ENCODE measurements around the gene HHATL. TPM values are rescaled to one million over a fixed set of nuclear protein-coding genes. Genes with fewer than 3 reads are reported as not detected.

HHATL gene
- total RNA-seq, 1 experiment from 2014 or later: not detected

DNA sequence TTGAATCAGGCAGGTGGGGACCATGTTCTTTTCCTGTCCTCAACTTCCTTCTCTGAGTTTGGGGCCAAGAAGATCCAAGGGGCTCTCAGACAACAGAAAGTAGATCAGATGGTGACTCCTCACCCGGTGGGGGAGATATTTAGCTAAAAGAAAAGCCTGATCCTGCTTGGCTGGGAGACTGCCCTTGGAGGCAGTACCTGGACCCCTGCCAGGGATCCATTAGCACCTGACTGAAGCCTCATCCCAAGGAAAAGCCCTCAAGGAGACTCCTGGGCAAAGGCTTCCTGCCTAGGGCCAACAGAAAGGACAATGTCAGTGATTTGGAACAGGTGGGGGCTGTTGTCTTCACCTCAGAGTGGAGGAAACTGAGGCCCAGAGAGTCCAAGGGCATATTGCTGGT is 33.5 kb upstream of the HHATL start:
- H3K36me3 Mint-ChIP-seq (ENCODE audit: insufficient read depth, unreplicated experiment): no peaks in the 10 kb centered on the region
- intact Hi-C loops (cut with micrococcal nuclease; ENCODE audit: unreplicated experiment): no loop called here
- no peak overlapping the region for H3K27ac Mint-ChIP-seq (ENCODE audit: unreplicated experiment)

GRCh38 chr3:42735615-42736014 is 33.0 kb upstream of the HHATL start:
- TF ChIP-seq CTCF (IDR thresholded peaks at IDR 0.05; ENCODE audit: insufficient read depth in 1 of 2, low read depth in 1 of 2, low read length in 1 of 2, severe bottlenecking in 1 of 2, unreplicated experiment in 1 of 2): no peak
- H3K27me3 ChIP-seq (replicated peaks; ENCODE audit: control insufficient read depth, insufficient read depth, low read length): no peaks in the 10 kb centered on the region
- DNase-seq: no peak
- H3K9me3 Mint-ChIP-seq (ENCODE audit: unreplicated experiment): no peaks in the 10 kb centered on the region
- H3K27me3 Mint-ChIP-seq (ENCODE audit: insufficient read depth, unreplicated experiment): no peaks in the 10 kb centered on the region
- H3K36me3 Mint-ChIP-seq (ENCODE audit: insufficient read depth, unreplicated experiment): no peaks in the 10 kb centered on the region
- no peaks in the 10 kb centered on the region for H3K9me3 ChIP-seq
- BruUV-seq (replicated peaks): no TSS peak
- intact Hi-C loops (cut with micrococcal nuclease; ENCODE audit: unreplicated experiment): no loop called here
- ChIA-PET POLR2A (interaction anchor here (0.7 kb wide), 1 partner anchor 70 kb away, joined by 4 read pairs; no protein-coding TSS in a partner anchor), CTCF (interaction anchor here (0.7 kb wide), 1 partner anchor 104 kb away, joined by 3 read pairs; no protein-coding TSS in a partner anchor)
- H3K4me1 ChIP-seq: no peaks in the 10 kb centered on the region
- H3K4me3 ChIP-seq (ENCODE audit: low read depth, low read length): no peak overlapping the region
- no peaks in the 10 kb centered on the region for H3K36me3 ChIP-seq (ENCODE audit: control insufficient read depth, insufficient read depth, low read length)
- no peaks in the 10 kb centered on the region for H3K4me1 Mint-ChIP-seq (ENCODE audit: low read depth, unreplicated experiment)
- H3K27ac Mint-ChIP-seq (ENCODE audit: unreplicated experiment): no peak overlapping the region
- H3K4me3 Mint-ChIP-seq (ENCODE audit: unreplicated experiment): no peak overlapping the region

More for the DNA sequence above, 33.5 kb upstream of the HHATL start:
- no peak for DNase-seq
- Histone ChIP-seq H3K27me3 (replicated peaks; ENCODE audit: control insufficient read depth, insufficient read depth, low read length) (no peaks in the 10 kb centered on the region), H3K4me1 (no peaks in the 10 kb centered on the region), H3K9me3 (no peaks in the 10 kb centered on the region), H3K36me3 (ENCODE audit: control insufficient read depth, insufficient read depth, low read length) (no peaks in the 10 kb centered on the region), H3K4me3 (ENCODE audit: low read depth, low read length) (no peak overlapping the region)
- ChIA-PET POLR2A (no interaction called here), CTCF (no interaction called here)
- no peak overlapping the region for H3K4me3 Mint-ChIP-seq (ENCODE audit: unreplicated experiment)
- no peaks in the 10 kb centered on the region for H3K9me3 Mint-ChIP-seq (ENCODE audit: unreplicated experiment)
- no peak for TF ChIP-seq CTCF (IDR thresholded peaks at IDR 0.05; ENCODE audit: insufficient read depth in 1 of 2, low read depth in 1 of 2, low read length in 1 of 2, severe bottlenecking in 1 of 2, unreplicated experiment in 1 of 2)
- no peaks in the 10 kb centered on the region for H3K27me3 Mint-ChIP-seq (ENCODE audit: insufficient read depth, unreplicated experiment)
- H3K4me1 Mint-ChIP-seq (ENCODE audit: low read depth, unreplicated experiment): no peaks in the 10 kb centered on the region
- BruUV-seq (replicated peaks): no TSS peak

- H3K27ac Mint-ChIP-seq (ENCODE audit: unreplicated experiment): no peak overlapping the region
- Histone ChIP-seq H3K36me3 (ENCODE audit: control insufficient read depth, insufficient read depth, low read length) (no peaks in the 10 kb centered on the region), H3K27me3 (replicated peaks; ENCODE audit: control insufficient read depth, insufficient read depth, low read length) (no peaks in the 10 kb centered on the region), H3K9me3 (no peaks in the 10 kb centered on the region), H3K4me3 (ENCODE audit: low read depth, low read length) (no peak overlapping the region), H3K4me1 (no peaks in the 10 kb centered on the region)
- intact Hi-C loops (cut with micrococcal nuclease; ENCODE audit: unreplicated experiment): no loop called here
- H3K4me3 Mint-ChIP-seq (ENCODE audit: unreplicated experiment): no peak overlapping the region
- H3K36me3 Mint-ChIP-seq (ENCODE audit: insufficient read depth, unreplicated experiment): no peaks in the 10 kb centered on the region
- BruUV-seq (replicated peaks): no TSS peak
- H3K4me1 Mint-ChIP-seq (ENCODE audit: low read depth, unreplicated experiment): no peaks in the 10 kb centered on the region
- ChIA-PET POLR2A (no interaction called here), CTCF (interaction anchor here (0.7 kb wide), 1 partner anchor 105 kb away, joined by 3 read pairs; no protein-coding TSS in a partner anchor)
- no peak for DNase-seq
- H3K27me3 Mint-ChIP-seq (ENCODE audit: insufficient read depth, unreplicated experiment): no peaks in the 10 kb centered on the region
- H3K9me3 Mint-ChIP-seq (ENCODE audit: unreplicated experiment): no peaks in the 10 kb centered on the region
- TF ChIP-seq CTCF (IDR thresholded peaks at IDR 0.05; ENCODE audit: insufficient read depth in 1 of 2, low read depth in 1 of 2, low read length in 1 of 2, severe bottlenecking in 1 of 2, unreplicated experiment in 1 of 2): no peak
Observed at GRCh38 chr3:42735019-42735418, 32.4 kb upstream of the HHATL start.

Measured in Caco-2 (cell line).